Head of caudate nucleus (tissue), 42 donors: ENCODE results near the gene PARP16.

Source experiments
- DNase-seq, 42 donors: peaks; one replicate each; pipeline versions ENCODE4 v3.0.0 to v3.0.0-alpha.2; 2020 to 2021; ENCODE audit warnings: mixed read lengths in 7 of 42
- intact Hi-C: fragments of 100-400 bp; cut with DNase I; formaldehyde crosslinking; loops from one replicate; pipeline ENCODE4 v1.15.0; 2022

PARP16 gene

GRCh38 chr15:65215496-65215895 is 71.2 kb downstream of the PARP16 start:
- intact Hi-C loops = no loop called here
- no peak for DNase-seq

GRCh38 chr15:65214010-65214409 is 72.7 kb downstream of the PARP16 start:
- DNase-seq = no peak
- intact Hi-C loops = no loop called here

DNA sequence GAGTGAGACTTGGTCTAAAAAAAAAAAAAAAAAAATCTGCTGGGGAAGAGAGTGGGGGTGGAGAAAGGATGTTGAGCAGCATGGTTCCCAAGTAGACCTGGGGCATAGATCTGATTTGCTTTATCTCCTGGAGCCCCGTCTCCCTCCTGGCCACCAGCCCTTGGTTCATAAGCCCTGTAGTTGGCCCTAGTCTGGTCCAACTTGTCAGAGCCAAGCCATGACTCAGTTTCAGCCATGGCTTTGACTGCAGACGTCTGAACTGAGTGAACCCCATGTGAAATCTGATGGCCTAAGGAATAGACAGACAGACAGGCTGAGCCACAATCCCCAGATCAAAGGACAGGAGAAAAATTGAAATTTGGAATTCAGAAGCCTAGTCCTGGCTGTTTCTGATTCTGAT is 73.4 kb downstream of the PARP16 start:
- intact Hi-C loops = no loop called here
- no peak for DNase-seq

- intact Hi-C loops = no loop called here
- DNase-seq = no peak
Measured at GRCh38 chr15:65212097-65212496, 74.6 kb downstream of the PARP16 start.

- DNase-seq = peak in 15 of 42 donors; percentile 5 to 46 (median 16)
- intact Hi-C loops = no loop called here
Measured at GRCh38 chr15:65211482-65211982, 75.2 kb downstream of the PARP16 start.

- intact Hi-C loops = no loop called here
- no peak for DNase-seq
Measured at GRCh38 chr15:65210770-65211481, 75.8 kb downstream of the PARP16 start, which contains the start of gene CILP. Gene CILP, minus strand, starts transcription at chr15:65211473. Its CDS starts 1,718 bp downstream, at chr15:65209755.

GRCh38 chr15:65209701-65210643 is 76.7 kb downstream of the PARP16 start:
- DNase-seq = no peak
- intact Hi-C loops = no loop called here

GRCh38 chr15:65208647-65209046 is 78.0 kb downstream of the PARP16 start:
- intact Hi-C loops = no loop called here

More at GRCh38 chr15:65208647-65209046, 78.0 kb downstream of the PARP16 start:
- no peak for DNase-seq
